HG03159 (cell line): ENCODE results near the gene TATDN3.
"Not testable (repeated sequence)": the region's sequence is repeated elsewhere in the genome, so short reads cannot be mapped to it uniquely, and the experiment has no call there.

Source experiments
- ATAC-seq: cut with Tn5 transposase; IDR thresholded peaks from one replicate; pipeline ENCODE4 v1.9.1; 2021; ENCODE audit warnings: mild to moderate bottlenecking, moderate library complexity; ENCODE audit not compliant: unreplicated experiment

Gene TATDN3

DNA sequence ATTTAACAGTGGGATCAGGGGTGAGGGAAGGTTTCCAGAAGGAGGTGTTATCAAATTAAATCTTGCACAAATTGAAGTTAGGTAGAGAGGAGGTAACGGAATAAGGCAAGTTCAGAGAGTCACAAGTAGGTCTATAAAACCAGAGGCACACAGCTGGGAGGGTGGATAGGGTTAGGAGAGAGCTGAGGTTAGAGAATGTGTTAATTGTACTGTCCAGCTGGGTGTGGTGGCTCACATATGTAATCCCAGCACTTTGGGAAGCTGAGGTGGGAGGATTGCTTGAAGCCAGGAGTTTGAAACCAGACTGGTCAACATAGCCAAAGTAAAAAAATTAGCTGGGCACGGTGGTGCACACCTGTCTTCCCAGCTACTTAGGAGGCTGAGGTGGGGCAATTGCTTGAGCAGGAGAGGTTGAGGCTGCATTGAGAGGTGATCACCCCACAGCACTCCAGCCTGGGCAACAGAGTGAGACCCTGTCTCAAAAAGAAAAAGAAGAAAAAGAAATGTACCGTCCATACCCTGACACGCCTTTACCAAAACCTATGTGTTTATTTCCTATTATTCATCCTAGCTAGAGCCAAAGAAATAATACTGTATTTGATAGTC lies 35.6 kb downstream of the TATDN3 start:
- no peak for ATAC-seq

DNA sequence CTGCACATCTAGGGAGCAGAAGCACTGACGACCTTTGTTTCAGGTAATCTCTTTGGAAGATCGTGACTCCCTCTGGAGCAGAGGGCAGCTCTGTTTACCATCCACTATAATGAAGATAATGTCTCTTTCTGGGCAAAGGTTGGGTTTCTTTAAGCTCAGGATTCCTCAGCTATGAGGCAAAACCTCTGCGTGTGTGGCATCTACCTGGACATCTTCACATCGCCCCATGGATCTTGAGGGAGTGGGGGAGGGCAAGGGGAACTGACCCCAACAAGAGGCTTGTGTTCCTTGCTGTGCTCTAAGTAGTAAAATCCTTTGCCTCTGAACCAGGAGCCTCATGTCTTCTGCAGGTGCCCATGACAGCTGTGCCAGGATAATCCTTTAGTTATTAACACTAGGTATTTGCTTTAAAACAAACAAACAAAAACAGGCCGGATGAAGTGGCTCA lies 36.2 kb downstream of the TATDN3 start:
- ATAC-seq: no peak

DNA sequence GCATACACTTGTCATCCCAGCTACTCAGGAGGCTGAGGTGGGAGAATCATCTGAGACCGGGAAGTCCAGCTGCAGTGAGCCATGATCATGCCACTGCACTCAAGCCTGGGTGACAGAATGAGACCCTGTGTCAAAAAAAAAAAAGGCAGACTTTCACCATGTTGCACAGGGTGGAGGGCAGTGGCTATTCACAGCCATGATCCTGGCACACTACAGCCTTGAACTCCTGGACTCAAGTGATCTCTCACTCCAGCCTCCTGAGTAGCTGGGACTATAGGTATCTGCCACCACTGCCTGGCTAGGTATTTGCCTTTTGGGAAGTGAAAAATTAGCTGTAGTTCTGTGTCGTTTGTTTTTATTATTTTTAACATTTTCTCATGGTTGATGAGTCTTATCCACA lies 36.7 kb downstream of the TATDN3 start:
- no peak for ATAC-seq

DNA sequence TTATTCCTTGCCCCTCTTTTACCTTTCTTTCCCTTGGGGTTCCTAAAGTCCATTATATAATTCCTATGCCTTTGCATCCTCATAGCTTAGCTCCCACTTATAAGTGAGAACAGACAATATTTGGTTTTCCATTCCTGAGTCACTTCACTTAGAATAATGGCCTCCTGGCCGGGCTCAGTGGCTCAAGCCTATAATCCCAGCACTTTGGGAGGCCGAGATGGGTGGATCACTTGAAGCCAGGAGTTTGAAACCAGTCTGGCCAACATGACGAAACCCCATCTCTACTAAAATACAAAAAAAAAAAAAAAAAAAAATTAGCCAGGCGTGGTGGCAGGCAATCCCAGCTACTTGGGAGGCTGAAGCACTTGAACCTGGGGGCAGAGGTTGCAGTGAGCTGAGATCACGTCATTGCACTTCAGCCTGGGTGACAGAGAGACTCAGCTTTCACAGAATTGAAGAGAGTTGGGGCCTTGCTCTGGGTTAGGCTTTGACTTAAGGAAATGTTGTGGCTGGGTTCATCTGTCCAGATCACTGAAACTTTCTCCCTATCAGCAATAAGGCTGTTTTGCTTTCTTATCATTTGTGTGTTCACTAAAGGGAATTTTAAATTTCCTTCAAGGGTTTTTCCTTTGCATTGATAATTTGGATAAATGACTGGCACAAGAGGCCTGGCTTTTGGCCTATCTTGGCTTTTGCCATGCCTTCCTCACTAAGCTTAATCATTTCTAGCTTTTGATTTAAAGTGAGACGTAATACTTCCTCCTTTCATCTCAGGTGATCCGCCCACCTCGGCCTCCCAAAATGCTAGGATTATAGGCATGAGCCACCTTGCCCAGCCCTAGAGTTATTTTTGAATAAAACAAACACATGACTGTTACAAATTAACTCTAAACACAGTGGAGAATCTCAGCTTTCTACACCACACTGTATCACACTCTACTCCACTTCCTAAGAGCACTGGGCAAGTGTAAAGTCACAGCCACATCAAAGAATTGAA lies 41.8 kb downstream of the TATDN3 start:
- peak; percentile 70 for ATAC-seq

DNA sequence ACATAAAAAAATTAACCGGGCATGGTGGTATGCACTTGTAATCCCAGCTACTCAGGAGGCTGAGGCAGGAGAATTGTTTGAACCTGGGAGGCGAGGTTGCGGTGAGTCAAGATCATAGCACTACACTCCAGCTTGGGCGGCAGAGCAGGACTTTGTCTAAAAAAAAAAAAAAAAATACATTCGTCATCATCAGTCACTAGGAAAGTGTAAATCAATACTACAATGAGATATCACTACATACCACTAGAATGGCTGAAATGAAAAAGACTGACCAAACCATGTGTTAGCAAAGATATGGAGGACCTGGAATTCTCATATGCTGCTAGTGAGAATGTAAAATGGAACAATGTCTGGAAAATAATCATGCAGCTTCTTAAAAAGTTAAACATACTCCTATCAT lies 46.5 kb downstream of the TATDN3 start:
- ATAC-seq: no peak

DNA sequence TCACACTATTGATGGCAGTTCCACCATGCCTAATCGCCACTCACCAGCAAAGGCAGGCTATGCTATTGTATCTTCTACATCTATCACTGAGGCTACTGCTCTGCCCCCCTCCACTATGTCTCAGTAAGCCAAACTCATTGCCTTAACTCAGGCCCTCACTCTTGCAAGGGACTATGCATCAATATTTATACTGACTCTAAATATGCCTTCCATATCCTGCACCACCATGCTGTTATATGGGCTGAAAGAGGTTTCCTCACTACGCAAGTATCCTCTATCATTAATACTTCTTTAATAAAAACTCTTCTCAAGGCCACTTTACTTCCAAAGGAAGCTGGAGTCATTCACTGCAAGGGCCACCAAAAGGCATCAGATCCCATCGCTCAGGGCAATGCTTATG lies 52.8 kb downstream of the TATDN3 start:
- ATAC-seq: not testable (repeated sequence)

DNA sequence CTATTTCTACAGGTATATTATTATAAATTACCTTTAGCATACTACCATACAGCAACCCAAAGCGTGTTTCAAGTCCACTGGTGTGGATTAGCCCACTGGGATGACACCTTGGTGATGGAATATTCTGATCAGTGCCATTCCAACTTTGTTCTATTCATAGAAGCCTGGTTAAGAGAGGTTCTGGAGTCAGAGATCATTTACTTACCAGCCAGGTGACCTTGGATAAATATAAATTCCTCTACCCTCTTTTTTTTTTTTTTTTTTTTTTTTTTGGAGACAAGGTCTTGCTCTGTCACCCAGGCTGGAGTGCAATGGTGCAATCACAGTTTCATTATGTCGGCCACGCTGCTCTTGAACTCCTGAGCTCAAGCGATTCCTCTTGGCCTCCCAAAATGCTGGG lies 55.9 kb downstream of the TATDN3 start, which contains the start of gene SPATA45:
TSS of gene SPATA45 (minus strand) at position 101 of the 400 bp plus-strand sequence. CDS start 11,500 bp downstream, outside the sequence.
- no peak for ATAC-seq

DNA sequence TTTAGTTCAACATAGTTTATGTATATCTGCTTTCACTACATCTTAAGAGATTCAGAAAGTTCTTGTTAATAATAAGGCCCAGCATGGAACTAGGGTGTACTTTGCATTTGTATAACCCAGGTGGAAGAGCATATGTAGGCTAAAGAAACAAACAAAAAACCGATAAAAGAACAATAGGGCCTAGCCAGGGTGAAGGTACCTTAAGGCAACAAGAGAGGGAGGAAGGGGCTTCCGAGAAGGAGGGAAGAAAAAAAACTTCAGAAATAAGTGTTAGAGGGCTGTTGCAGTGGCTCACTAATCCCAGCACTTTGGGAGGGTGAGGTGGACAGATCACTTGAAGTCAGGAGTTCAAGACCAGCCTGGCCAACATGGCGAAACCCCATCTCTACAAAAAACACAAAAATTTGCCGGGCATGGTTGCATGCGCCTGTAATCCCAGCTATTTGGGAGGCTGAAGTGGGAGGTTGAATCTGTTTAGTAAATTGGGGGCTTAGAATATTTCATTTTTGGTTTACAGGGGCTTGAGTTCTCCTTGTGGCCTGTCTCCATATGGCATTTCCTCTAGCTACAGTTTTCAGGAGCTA lies 60.5 kb downstream of the TATDN3 start:
- no peak for ATAC-seq

DNA sequence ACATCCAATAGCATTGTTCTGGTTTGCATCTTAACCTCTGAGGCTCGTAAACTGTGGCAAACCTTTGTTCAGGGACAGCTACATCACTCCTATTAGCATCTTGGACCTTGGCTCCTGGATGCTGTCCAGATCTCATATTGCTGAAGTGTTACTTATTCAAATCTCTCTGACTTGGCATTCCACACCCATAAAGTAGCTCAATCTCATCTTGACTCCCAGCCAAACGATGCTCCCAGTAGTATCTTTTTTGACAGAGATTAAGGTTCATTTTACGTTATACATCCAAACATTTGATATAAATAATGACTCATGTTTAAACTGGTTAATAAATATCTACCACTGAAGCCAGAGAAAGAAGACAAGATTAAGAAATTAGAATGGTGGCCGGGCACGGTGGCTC lies 62.0 kb downstream of the TATDN3 start:
- ATAC-seq: no peak

DNA sequence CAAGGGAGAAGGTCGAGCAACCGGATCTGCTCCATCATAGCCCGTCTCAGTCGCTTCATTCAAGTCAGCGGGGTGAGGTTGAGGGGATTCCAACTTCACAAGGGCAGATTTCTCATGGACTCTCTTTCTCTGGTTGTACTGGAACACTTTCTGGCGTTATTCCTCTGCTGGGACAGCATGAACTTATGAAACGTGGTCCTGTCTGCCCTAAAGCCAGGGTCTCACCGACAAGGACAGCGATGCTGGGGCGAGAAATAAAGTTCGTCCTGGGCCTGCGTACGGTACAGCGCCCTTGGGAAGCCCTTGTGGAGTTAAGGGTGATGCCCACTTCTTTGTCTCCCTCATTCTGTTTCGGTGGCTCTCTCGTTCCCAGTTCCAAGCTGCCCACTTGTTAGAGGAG lies 65.1 kb downstream of the TATDN3 start:
- ATAC-seq: no peak

DNA sequence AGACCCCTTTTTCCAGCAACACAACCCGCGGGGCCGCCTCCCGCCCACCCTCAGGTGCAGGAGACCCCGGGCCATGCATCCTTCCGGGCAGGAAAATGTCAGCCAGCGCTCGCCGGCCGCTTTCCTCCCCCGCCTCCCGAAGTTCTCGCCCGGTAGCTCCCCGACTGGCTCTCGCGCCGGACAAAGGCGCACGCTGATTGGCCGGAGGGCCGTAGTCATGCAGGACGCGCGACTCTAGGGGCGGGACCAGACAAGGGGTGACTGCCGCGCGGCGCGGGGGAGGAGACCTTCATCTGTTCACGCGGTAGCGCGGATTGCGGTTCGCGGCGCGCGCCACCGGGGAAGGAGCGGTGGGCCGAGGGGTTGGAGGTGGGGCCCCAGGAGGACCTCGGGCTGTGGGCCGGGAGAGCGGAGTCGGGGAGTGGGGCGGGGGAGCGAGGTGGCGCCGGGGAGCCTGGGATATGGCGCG lies 66.3 kb downstream of the TATDN3 start, which contains the start of gene FLVCR1:
TSS of gene FLVCR1 (plus strand) at position 284 of the 469 bp plus-strand sequence. CDS start at position 462, 178 bp downstream.
- ATAC-seq: peak; percentile 97

DNA sequence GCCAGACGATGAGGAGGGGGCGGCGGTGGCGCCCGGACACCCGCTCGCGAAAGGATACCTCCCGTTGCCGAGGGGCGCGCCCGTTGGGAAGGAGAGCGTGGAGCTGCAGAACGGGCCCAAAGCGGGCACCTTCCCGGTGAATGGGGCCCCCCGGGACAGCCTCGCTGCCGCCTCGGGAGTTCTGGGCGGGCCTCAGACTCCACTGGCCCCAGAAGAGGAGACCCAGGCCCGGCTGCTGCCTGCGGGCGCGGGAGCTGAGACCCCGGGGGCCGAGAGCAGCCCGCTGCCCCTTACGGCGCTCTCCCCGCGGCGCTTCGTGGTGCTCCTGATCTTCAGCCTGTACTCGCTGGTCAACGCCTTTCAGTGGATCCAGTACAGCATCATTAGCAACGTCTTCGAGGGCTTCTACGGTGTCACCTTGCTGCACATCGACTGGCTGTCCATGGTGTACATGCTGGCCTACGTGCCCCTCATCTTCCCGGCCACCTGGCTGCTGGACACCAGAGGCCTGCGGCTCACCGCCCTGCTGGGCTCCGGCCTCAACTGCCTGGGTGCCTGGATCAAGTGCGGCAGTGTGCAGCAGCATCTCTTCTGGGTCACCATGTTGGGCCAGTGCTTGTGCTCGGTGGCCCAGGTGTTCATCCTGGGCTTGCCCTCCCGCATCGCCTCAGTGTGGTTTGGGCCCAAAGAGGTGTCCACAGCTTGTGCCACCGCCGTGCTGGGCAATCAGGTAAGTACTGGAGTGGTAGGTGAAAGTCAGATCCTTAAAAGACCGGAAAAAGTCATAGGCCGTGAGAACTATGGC lies 67.0 kb downstream of the TATDN3 start:
- peak; percentile 22 for ATAC-seq

DNA sequence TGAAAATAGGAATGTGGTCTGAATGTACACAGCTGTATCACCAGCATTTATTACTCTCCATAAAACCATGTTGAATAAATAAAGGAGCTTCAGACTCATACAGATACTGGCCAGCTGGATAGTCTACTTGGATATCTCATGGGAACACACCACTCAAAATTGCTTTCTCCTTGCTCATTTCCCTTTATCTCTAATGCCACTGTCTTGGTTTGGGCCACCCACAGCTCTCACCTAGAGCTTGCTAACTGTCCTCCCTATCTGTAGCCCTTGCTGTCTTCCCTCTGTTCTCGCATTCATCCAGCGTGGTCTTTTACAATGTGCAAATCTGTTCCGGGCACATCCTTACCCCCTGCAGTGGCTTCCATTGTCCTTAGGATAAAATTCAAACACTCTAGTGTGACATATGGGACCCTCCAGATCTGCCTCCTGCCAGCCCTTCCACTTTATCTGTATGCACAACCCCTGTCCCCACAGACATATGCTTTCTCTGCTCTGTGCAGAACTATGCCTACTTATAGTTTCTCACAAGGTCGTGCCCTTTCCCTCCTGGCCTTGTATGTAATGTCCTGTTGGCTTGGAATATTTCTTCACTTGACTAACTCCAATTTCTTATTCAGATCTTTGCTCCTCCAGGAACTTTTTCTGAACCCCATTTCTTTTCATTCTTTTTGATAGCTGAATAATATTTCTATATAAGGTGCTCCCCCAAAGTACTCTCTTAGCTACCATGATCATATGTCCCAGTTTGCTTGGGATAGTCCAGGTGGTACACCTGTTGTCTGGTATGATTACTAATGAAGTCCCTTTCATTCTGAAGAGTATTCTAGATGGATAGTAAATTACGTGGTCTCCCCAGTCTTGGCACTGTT lies 69.3 kb downstream of the TATDN3 start:
- no peak for ATAC-seq

DNA sequence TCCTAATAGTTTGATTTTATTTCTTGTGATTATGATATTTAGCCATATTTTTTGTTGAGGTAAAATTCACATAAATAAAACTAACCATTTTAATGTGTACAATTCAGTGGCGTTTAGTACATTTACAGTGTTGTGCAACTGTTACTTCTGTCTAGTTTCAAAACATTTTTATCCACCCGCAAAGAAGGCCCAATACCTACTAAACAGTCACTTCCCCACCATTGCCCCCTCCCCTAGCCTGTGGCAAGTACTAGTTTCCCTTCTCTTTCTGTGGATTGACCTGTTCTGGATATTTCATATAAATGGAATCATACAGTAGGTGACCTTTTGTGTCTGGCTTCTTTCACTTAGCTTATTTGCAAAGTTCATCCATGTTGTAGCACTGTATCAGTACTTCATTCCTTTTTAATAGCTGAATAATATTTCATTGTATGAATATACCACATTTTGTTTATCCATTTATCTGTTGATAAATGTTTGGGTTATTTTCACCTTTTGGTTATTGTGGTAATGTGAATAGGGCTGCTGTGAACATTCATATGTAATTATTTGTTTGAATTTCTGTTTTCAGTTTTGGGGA lies 70.5 kb downstream of the TATDN3 start:
- no peak for ATAC-seq

DNA sequence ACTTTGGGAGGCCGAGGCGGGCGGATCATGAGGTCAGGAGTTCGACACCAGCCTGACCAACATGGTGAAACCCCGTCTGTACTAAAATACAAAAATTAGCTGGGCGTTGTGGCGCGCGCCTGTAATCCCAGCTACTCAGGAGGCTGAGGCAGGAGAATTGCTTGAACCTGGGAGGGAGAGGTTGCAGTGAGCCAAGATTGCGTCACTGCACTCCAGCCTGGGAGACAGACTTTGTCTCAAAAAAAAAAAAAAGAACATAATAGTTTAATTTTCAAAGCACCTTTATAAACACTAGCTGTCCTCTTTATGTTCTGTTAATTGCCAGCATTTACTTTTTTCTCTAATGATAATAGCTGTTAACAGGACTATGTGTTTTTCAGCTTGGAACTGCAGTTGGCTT lies 71.7 kb downstream of the TATDN3 start:
- not testable (repeated sequence) for ATAC-seq

DNA sequence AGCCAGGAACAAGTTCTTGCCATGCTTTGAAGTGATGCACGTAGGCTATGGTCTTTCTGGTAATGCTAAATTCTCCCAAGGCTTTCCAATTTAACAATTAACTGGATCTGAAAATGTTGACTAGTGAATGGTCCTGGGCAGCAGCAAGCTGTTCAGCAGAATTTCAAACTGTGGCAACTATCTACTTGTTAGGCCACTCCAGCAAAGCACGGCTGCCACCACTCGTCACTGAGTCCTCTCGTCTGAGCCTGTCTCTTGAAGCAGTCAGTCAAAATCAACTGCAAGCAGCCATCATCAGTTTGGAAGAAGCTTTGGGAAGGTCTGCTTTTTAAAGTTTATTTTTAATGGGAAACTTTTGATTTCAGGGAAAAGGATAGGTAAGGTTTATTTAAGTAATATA lies 72.5 kb downstream of the TATDN3 start:
- no peak for ATAC-seq
